ENCODE measurements around the gene ERBB4. TPM values are rescaled to one million over a fixed set of nuclear protein-coding genes. Genes with fewer than 3 reads are reported as not detected.

The ERBB4 gene
- total RNA-seq, 1 donor from 2014 or later, result 8.3 TPM

DNA sequence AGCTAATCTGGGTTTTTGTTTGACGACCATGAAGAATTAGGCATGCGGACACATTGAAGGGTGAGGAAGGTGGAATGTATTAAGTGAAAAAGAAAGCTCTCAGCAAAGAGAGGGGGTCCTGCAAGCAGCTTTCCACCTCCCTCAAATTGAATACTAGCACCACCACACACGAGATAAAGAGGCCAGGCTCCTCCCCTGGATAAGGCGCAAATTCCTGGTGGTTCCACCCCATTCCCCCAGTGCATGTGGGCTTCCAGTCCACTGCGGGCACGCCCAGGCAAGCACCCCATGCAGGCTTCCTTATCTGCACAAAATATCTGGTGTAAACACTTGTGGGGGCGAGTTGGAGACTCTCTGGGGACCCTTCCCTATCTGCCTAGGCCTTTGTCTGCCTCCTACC is 1124.9 kb downstream of the ERBB4 start:
- Histone ChIP-seq H3K36me3 (no peaks in the 10 kb centered on the region), H3K4me3 (no peak overlapping the region), H3K27me3 (ENCODE audit: low read depth) (no peaks in the 10 kb centered on the region), H3K4me1 (peaks cover 3% of the 10 kb centered on the region), H3K27ac (replicated peaks) (no peak overlapping the region), H3K9me3 (replicated peaks) (peaks cover 7% of the 10 kb centered on the region)
- intact Hi-C loops (cut with micrococcal nuclease), result no loop called here
- DNase-seq, result no peak
- TF ChIP-seq, protein P1, sequence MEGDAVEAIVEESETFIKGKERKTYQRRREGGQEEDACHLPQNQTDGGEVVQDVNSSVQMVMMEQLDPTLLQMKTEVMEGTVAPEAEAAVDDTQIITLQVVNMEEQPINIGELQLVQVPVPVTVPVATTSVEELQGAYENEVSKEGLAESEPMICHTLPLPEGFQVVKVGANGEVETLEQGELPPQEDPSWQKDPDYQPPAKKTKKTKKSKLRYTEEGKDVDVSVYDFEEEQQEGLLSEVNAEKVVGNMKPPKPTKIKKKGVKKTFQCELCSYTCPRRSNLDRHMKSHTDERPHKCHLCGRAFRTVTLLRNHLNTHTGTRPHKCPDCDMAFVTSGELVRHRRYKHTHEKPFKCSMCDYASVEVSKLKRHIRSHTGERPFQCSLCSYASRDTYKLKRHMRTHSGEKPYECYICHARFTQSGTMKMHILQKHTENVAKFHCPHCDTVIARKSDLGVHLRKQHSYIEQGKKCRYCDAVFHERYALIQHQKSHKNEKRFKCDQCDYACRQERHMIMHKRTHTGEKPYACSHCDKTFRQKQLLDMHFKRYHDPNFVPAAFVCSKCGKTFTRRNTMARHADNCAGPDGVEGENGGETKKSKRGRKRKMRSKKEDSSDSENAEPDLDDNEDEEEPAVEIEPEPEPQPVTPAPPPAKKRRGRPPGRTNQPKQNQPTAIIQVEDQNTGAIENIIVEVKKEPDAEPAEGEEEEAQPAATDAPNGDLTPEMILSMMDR (IDR thresholded peaks at IDR 0.05; ENCODE audit: borderline replicate concordance), result no peak

DNA sequence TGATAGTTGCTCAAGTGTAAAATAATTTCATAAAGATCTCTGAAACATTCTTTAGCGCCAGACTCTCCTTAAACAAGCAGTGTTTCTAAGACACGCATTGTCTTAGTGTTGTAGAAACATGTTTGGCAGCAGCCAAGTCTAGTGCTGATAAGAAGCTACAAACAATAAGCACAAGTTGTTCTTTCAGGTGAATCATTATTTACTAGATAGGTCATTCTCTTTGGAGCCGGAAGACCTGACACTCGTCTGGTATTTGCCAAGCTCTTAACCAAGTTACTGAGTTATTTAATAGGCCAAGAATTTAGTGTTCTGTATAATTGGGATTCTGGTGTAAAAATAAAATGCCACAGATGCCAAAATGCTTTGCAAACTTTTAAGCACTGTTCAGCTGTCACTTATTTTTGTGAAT is 1130.1 kb downstream of the ERBB4 start:
- H3K4me1 ChIP-seq, result peaks cover 10% of the 10 kb centered on the region
- H3K9me3 ChIP-seq (replicated peaks), result no peaks in the 10 kb centered on the region
- H3K27me3 ChIP-seq (ENCODE audit: low read depth), result no peaks in the 10 kb centered on the region
- H3K36me3 ChIP-seq, result no peaks in the 10 kb centered on the region
- no peak overlapping the region for H3K4me3 ChIP-seq
- DNase-seq, result no peak
- intact Hi-C loops (cut with micrococcal nuclease), result no loop called here
- no peak overlapping the region for H3K27ac ChIP-seq (replicated peaks)
- TF ChIP-seq, protein P1 (IDR thresholded peaks at IDR 0.05; ENCODE audit: borderline replicate concordance), result no peak

DNA sequence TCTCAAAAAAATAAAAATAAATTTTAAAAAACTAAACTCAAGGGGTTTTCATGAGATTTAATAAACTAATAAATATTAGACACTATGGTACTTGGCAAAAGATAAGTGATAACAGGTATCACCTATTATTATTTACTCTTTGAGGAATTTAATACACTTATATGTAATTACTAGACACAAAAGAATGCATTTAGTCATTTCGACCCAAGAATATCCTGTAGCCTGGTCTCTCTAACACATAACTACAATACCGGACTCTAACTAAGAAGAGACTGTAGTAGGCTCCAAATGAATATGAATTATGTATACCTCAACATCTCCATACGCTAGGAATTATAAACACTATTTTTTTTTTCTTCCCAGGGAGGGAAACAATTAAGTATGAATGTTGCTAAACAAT is 1131.5 kb downstream of the ERBB4 start:
- Histone ChIP-seq H3K4me3 (no peak overlapping the region), H3K27ac (replicated peaks) (no peak overlapping the region), H3K36me3 (no peaks in the 10 kb centered on the region), H3K27me3 (ENCODE audit: low read depth) (no peaks in the 10 kb centered on the region), H3K4me1 (peaks cover 10% of the 10 kb centered on the region), H3K9me3 (replicated peaks) (no peaks in the 10 kb centered on the region)
- TF ChIP-seq, protein P1 (IDR thresholded peaks at IDR 0.05; ENCODE audit: borderline replicate concordance), result no peak
- intact Hi-C loops (cut with micrococcal nuclease), result no loop called here
- DNase-seq, result no peak

DNA sequence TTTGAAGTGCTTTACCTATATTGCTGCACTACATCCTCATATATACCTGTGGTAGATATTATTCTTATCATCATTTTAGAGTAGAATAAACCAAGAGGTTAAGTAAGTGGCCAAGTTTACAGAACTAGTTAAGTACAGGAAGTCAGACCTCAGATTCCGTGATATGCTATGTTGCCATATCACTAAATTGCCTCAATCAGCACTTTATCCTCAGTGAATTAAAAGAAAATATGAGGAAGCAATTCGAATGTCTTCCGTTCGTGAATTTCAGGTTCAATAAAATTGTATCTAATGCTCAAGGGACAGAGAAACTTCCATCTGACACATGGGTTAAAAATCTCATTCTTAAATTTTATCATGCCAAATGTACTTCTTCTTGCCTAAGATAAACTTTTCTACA is 1133.6 kb downstream of the ERBB4 start:
- Histone ChIP-seq H3K9me3 (replicated peaks) (no peaks in the 10 kb centered on the region), H3K4me3 (no peak overlapping the region), H3K27ac (replicated peaks) (no peak overlapping the region), H3K27me3 (ENCODE audit: low read depth) (no peaks in the 10 kb centered on the region), H3K36me3 (no peaks in the 10 kb centered on the region), H3K4me1 (peaks cover 10% of the 10 kb centered on the region)
- no peak for DNase-seq
- intact Hi-C loops (cut with micrococcal nuclease), result no loop called here
- TF ChIP-seq, protein P1 (IDR thresholded peaks at IDR 0.05; ENCODE audit: borderline replicate concordance), result no peak

DNA sequence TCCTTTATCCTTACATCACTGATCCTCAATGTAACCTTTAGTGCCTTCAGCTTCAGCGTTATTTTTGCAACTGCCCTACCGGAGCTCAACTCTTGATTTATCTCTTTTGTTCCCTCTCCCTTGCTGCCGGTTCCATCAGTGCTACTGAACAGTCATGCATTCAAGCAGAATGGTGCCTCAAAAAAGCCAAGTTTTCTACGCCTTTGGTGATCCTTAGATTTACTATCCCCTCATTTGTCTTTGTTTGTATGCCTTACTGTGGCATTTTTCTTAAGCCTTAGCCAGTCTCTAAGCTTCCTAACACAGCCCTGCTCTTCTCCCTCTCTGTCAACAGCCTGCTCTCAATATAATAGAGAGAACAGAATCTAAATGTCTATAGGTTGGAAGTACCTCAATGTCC is 1134.5 kb downstream of the ERBB4 start:
- Histone ChIP-seq H3K9me3 (replicated peaks) (no peaks in the 10 kb centered on the region), H3K36me3 (no peaks in the 10 kb centered on the region), H3K4me3 (no peak overlapping the region), H3K27ac (replicated peaks) (no peak overlapping the region), H3K27me3 (ENCODE audit: low read depth) (no peaks in the 10 kb centered on the region), H3K4me1 (peaks cover 10% of the 10 kb centered on the region)
- intact Hi-C loops (cut with micrococcal nuclease), result no loop called here
- no peak for DNase-seq
- TF ChIP-seq, protein P1 (IDR thresholded peaks at IDR 0.05; ENCODE audit: borderline replicate concordance), result no peak

DNA sequence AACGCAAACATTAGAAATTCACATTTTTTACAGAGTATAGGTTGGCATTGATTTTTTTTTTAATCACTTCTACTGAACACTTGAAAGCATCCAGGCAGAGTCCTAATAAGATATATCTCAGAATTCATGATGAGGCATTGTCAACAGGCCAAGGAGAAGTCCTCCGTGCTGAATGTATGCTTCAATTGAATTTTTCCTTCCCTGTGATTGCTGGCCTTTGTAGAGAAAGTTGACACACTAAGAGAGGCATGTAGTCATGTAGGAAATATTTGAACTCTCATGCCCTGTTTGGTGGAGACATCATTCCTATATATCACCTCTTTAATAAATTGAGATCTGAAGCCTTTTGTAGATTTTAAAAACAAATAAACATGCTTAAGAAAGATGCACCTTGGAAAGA is 1137.3 kb downstream of the ERBB4 start:
- Histone ChIP-seq H3K27me3 (ENCODE audit: low read depth) (no peaks in the 10 kb centered on the region), H3K4me3 (no peak overlapping the region), H3K4me1 (no peaks in the 10 kb centered on the region), H3K27ac (replicated peaks) (no peak overlapping the region), H3K9me3 (replicated peaks) (no peaks in the 10 kb centered on the region), H3K36me3 (no peaks in the 10 kb centered on the region)
- TF ChIP-seq, protein P1 (IDR thresholded peaks at IDR 0.05; ENCODE audit: borderline replicate concordance), result no peak
- intact Hi-C loops (cut with micrococcal nuclease), result no loop called here
- no peak for DNase-seq
